Karpas-422 (cell line): Measurements from ENCODE around the gene S100A1. TPM values are rescaled to one million over a fixed set of nuclear protein-coding genes. Genes with fewer than 3 reads are reported as not detected.

Source experiments
- DNase-seq: peaks from one replicate; pipeline ENCODE4 v3.0.0-alpha.2; 2015
- H2AFZ ChIP-seq: fragments of 200-600 bp; sonication (generic); 2 replicates; pipeline ENCODE4 v1.6.1; 2014; ENCODE audit warnings: antibody characterized with exemption, low read length, mixed read lengths
- H3K27ac ChIP-seq: fragments of 200-600 bp; sonication (generic); 2 replicates; pipeline ENCODE4 v1.5.1; 2014; ENCODE audit warnings: mild to moderate bottlenecking, low read length, moderate library complexity
- H3K27me3 ChIP-seq: fragments of 200-600 bp; sonication (generic); 2 replicates; pipeline ENCODE4 v1.6.1; 2014; ENCODE audit warnings: low read length, mixed read lengths
- H3K36me3 ChIP-seq: fragments of 200-600 bp; sonication (generic); 2 replicates; pipeline ENCODE4 v1.6.1; 2014; ENCODE audit warnings: low read length, mixed read lengths; ENCODE audit not compliant: insufficient read depth
- H3K4me1 ChIP-seq: fragments of 200-600 bp; sonication (generic); 2 replicates; pipeline ENCODE4 v1.6.1; 2014; ENCODE audit warnings: mild to moderate bottlenecking, low read length, mixed read lengths
- H3K4me2 ChIP-seq: fragments of 200-600 bp; sonication (generic); 2 replicates; pipeline ENCODE4 v1.6.1; 2014; ENCODE audit warnings: low read length, low read depth, mild to moderate bottlenecking; ENCODE audit not compliant: poor library complexity, severe bottlenecking
- H3K4me3 ChIP-seq: fragments of 200-600 bp; sonication (generic); 2 replicates; pipeline ENCODE4 v1.5.1; 2014; ENCODE audit warnings: mild to moderate bottlenecking, antibody characterized with exemption, low read length, mixed read lengths
- H3K79me2 ChIP-seq: fragments of 200-600 bp; sonication (generic); 2 replicates; pipeline ENCODE4 v1.6.1; 2014; ENCODE audit warnings: mild to moderate bottlenecking, low read length, mixed read lengths
- H3K9ac ChIP-seq: fragments of 200-600 bp; sonication (generic); 2 replicates; pipeline ENCODE4 v1.6.0; 2014; ENCODE audit warnings: low read length
- H3K9me2 ChIP-seq: fragments of 200-600 bp; sonication (generic), shearing (Covaris generic); replicated peaks from 2 replicates; pipeline ENCODE4 v1.6.0; 2014; ENCODE audit warnings: mild to moderate bottlenecking, low read length, moderate library complexity; ENCODE audit not compliant: insufficient read depth
- H3K9me3 ChIP-seq: fragments of 300-700, 200-600 bp; sonication (generic); 2 replicates; pipeline ENCODE4 v1.6.1; 2014; ENCODE audit warnings: low read length, mixed read lengths
- H4K20me1 ChIP-seq: fragments of 200-600 bp; sonication (generic); 2 replicates; pipeline ENCODE4 v1.6.1; 2014; ENCODE audit warnings: mild to moderate bottlenecking, antibody characterized with exemption, low read length, low read depth; ENCODE audit not compliant: insufficient read depth
- total RNA-seq: library from RNA; depleted of rRNA; stranded (reverse); fragments of >200 nt; shearing (Covaris generic); gene quantifications from 2 replicates; pipeline ENCODE4 v1.2.3, GENCODE V29; 2014; ENCODE audit warnings: low replicate concordance

Gene S100A1
- total RNA-seq, 1 experiment from 2014 or later, result 15.9 TPM

DNA sequence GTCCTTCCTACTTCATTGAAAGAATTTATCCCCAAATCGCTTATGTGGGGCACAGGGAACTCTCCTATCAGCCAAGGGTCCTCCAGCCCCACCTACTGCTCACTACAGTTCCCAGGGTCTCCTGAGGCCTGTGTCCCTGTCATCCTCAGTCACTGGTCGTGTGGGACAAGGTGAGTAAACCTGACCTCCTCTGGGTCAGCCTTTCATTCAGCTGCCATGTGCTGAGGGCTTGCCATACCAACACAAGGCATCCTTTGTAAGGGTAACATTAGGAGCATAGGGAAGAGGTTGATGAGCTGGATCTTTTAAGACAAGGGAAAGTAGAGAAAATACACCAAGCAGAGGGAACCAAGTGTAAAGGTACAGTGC, 19.1 kb downstream of the S100A1 start:
- no peak overlapping the region for H3K4me2 ChIP-seq
- H3K9me3 ChIP-seq, result no peaks in the 10 kb centered on the region
- H3K79me2 ChIP-seq, result no peaks in the 10 kb centered on the region
- no peak for DNase-seq
- H3K9me2 ChIP-seq, result no peaks in the 10 kb centered on the region
- no peaks in the 10 kb centered on the region for H4K20me1 ChIP-seq
- no peaks in the 10 kb centered on the region for H3K27me3 ChIP-seq
- H3K36me3 ChIP-seq, result peaks cover 34% of the 10 kb centered on the region
- no peak overlapping the region for H2AFZ ChIP-seq
- H3K9ac ChIP-seq, result no peak overlapping the region
- no peaks in the 10 kb centered on the region for H3K4me1 ChIP-seq
- no peak overlapping the region for H3K27ac ChIP-seq
- no peak overlapping the region for H3K4me3 ChIP-seq

DNA sequence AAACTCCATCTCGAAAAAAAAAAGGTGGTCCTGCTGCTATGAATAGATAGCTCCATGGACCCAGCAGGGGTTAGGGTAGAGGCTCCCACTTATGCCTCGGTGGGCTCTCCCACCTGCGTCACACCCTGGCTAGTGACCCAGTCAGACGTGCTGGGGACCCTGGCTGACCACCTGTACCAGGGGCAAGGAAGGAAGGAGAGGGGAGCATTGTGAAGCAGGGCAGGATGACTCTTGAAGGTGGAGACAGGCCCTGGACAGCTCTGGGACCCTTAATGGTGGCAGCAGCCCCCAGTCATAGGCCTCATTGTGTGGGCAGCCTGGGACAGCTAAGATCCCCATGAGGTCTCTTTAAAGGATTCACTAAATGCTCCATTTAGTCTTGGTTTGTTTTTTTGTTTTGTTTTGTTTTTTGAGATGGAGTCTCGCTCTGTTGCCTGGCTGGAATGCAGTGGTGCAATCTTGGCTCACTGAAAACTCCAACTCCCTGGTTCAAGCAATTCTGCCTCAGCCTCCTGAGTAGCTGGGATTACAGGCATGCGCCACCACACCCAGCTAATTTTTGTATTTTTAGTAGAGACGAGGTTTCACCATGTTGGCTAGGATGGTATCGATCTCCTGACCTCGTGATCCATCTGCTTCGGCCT, 19.9 kb downstream of the S100A1 start:
- peaks cover 26% of the 10 kb centered on the region for H3K36me3 ChIP-seq
- H3K4me2 ChIP-seq, result no peak overlapping the region
- H4K20me1 ChIP-seq, result no peaks in the 10 kb centered on the region
- H2AFZ ChIP-seq, result no peak overlapping the region
- no peaks in the 10 kb centered on the region for H3K79me2 ChIP-seq
- H3K9ac ChIP-seq, result no peak overlapping the region
- no peaks in the 10 kb centered on the region for H3K9me2 ChIP-seq
- DNase-seq, result no peak
- H3K9me3 ChIP-seq, result no peaks in the 10 kb centered on the region
- no peaks in the 10 kb centered on the region for H3K4me1 ChIP-seq
- no peak overlapping the region for H3K4me3 ChIP-seq
- no peak overlapping the region for H3K27ac ChIP-seq
- no peaks in the 10 kb centered on the region for H3K27me3 ChIP-seq

DNA sequence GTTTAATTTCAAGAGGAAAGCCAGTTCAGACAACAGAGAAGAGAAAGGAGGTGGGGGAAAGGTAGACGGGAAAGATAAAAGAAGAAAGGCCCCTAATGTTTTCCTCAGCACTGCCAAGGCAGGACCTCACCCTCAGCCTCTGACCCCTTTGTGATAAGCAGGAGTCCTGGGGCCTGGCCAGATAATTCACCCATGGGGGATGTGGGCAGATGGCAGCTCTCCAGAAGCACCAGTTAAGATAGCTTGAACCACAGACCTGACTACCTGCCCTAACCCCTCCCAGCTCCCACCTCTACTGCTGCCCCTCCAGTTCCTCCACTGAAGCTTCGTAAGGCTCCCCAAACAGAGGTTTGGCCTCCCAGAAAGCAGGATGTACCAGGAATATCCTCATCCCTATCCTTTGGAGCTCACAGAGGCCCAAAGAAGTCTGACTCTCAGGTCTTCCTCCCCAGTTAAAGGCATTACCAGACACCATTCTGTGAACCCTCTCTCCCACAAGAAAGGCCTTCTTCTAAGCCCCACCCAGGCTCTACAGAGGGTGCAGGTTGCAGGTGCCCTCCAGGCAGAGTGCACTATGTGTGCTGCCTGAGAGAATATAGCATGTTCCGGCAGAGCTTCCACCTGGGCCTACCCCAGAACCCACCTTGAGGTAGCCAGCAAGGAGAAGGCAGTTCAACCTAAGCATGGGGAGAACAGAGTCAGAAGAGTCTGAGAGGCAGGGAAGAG, 21.1 kb downstream of the S100A1 start:
- Histone ChIP-seq H2AFZ (no peak overlapping the region), H3K4me3 (no peak overlapping the region), H3K4me2 (no peak overlapping the region), H3K36me3 (peaks cover 15% of the 10 kb centered on the region; the same call in 1 of the 2 replicates), H3K9me3 (no peaks in the 10 kb centered on the region), H3K79me2 (no peaks in the 10 kb centered on the region), H4K20me1 (no peaks in the 10 kb centered on the region), H3K27ac (no peak overlapping the region), H3K4me1 (no peaks in the 10 kb centered on the region), H3K27me3 (no peaks in the 10 kb centered on the region), H3K9ac (no peak overlapping the region), H3K9me2 (no peaks in the 10 kb centered on the region)
- no peak for DNase-seq

DNA sequence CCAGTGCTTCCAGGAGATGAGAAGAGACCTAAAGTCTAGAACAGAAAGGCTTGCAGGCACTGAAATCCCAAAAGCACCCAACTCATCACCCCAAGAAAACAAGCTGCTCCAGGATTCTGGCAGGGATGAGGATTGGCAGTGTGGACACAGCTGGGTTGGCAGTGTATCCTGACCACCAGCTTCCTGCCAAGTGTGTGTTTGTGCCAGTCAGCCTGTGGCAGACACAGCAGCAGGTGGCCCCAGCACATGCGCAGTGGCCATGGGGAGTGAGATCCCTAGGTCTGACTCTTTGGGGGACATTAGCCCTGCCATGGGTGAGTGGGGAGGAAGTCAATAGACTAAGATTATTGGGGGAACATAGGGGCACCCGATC, 21.6 kb downstream of the S100A1 start:
- Histone ChIP-seq H3K4me1 (no peaks in the 10 kb centered on the region), H3K4me3 (no peak overlapping the region)

DNA sequence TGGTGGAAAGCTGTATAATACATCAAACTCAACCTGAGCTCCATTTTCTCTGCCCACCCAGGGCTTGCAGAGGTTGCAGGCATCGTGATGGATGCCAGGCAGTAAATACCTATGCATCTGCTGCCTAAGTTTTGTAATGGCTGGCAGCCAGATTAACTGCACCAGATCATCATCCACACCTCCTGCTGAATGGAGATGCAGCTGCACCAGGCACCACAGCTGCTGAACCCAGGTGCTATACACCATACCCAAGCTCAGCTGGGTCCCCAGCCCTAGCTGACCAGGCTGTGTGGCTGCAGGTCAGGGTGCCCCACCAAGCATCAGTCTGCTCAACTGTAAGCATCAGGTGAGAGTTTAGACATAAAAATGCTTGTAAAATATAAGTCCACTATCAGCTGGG, 23.5 kb downstream of the S100A1 start:
- Histone ChIP-seq H3K9ac (no peak overlapping the region), H2AFZ (no peak overlapping the region), H3K9me2 (no peaks in the 10 kb centered on the region), H3K9me3 (no peaks in the 10 kb centered on the region), H3K27ac (no peak overlapping the region), H3K4me2 (no peak overlapping the region), H4K20me1 (no peaks in the 10 kb centered on the region), H3K4me1 (no peaks in the 10 kb centered on the region), H3K4me3 (no peak overlapping the region), H3K27me3 (no peaks in the 10 kb centered on the region), H3K36me3 (no peaks in the 10 kb centered on the region), H3K79me2 (no peaks in the 10 kb centered on the region)
- DNase-seq, result no peak

More for the DNA sequence above, 21.6 kb downstream of the S100A1 start:
- Histone ChIP-seq H3K4me2 (no peak overlapping the region), H2AFZ (no peak overlapping the region), H3K9me2 (no peaks in the 10 kb centered on the region), H3K27ac (no peak overlapping the region), H3K27me3 (no peaks in the 10 kb centered on the region), H3K79me2 (no peaks in the 10 kb centered on the region), H4K20me1 (no peaks in the 10 kb centered on the region), H3K9ac (no peak overlapping the region), H3K36me3 (peaks cover 9% of the 10 kb centered on the region; the same call in 1 of the 2 replicates), H3K9me3 (no peaks in the 10 kb centered on the region)
- no peak for DNase-seq

DNA sequence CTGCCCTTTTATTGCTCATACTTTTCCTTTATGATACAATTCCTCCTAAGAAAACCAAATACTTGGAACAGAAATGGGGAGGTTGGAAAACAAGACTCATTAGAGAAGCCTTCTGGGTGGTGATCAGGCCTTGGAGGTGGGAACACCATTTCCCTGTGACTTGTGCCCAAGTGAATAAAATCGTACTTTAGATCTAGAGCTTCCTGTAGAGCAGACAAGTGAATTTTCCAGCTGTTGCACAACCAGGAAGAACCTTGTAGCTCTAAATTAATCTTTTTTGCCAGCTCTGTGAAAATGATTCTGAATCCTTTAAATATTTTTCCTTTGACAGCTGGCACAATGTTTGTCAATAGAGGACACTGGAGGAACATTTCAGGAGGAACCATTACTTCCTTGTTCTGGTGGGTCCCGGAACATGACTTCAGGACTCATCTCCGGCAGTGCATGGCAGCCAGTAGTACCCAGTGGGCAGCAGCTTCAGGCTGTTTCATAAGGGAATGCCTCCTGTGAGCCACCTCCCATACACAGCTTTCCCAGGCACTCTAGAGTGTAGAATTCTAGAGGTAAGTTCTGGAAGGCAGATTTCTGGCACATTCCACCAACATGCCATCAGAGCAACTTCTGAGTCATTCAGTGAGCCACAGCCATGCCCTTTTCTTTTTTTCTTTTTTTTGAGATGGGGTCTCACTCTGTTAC, 24.7 kb downstream of the S100A1 start:
- Histone ChIP-seq H3K36me3 (no peaks in the 10 kb centered on the region), H3K4me2 (no peak overlapping the region), H3K9me2 (no peaks in the 10 kb centered on the region)

DNA sequence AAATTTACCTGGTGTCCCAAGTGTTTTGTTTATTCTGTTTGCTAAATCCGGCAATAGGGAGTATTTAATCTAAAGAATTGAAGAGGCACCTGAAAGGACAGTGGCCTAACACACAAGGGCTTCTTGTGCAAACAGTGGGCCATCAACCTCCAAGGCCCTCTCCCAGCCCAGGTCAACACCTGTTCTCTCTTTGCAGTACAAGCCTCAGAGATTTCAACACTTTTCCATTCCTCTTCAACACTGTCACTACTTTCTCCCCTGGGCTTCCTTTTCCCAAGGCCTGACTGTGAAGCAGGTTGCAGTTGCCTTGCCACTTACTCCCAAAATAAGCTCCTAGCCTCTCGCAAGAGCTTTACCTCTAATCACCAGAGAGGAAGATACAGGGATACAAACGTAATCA, 27.1 kb downstream of the S100A1 start:
- Histone ChIP-seq H2AFZ (no peak overlapping the region), H3K9me3 (no peaks in the 10 kb centered on the region), H3K4me3 (no peak overlapping the region), H3K27ac (no peak overlapping the region), H3K27me3 (no peaks in the 10 kb centered on the region), H3K4me2 (no peak overlapping the region), H3K9ac (no peak overlapping the region), H3K4me1 (peaks cover 17% of the 10 kb centered on the region), H3K36me3 (no peaks in the 10 kb centered on the region), H4K20me1 (peaks cover 4% of the 10 kb centered on the region; the same call in 1 of the 2 replicates), H3K79me2 (peaks cover 13% of the 10 kb centered on the region), H3K9me2 (no peaks in the 10 kb centered on the region)
- no peak for DNase-seq

More for the DNA sequence above, 24.7 kb downstream of the S100A1 start:
- no peak overlapping the region for H3K4me3 ChIP-seq
- H4K20me1 ChIP-seq, result no peaks in the 10 kb centered on the region
- H2AFZ ChIP-seq, result no peak overlapping the region
- DNase-seq, result no peak
- no peak overlapping the region for H3K9ac ChIP-seq
- H3K9me3 ChIP-seq, result no peaks in the 10 kb centered on the region
- H3K79me2 ChIP-seq, result no peaks in the 10 kb centered on the region
- H3K27me3 ChIP-seq, result no peaks in the 10 kb centered on the region
- H3K27ac ChIP-seq, result no peak overlapping the region
- H3K4me1 ChIP-seq, result peaks cover 3% of the 10 kb centered on the region
